Gastroesophageal sphincter (tissue), 3 donors: ENCODE data around the gene CCDC32.

Experiments used
- CTCF ChIP-seq, 4 experiments: fragments of 200-600 bp in 2 of 4; fragments of 450-650 bp in 2 of 4; sonication (generic) in 1 of 4; IDR thresholded peaks; one replicate each; pipeline ENCODE4 v1.5.1; 2017 to 2019; ENCODE audit warnings: antibody characterized with exemption in 4 of 4, mild to moderate bottlenecking in 2 of 4, moderate library complexity in 2 of 4
- EP300 ChIP-seq: sonication (generic); formaldehyde crosslinking; IDR thresholded peaks from one replicate; pipeline ENCODE4 v1.6.1; 2017; ENCODE audit warnings: antibody characterized with exemption, mild to moderate bottlenecking
- POLR2A ChIP-seq, 2 donors: fragments of 450-650 bp; IDR thresholded peaks; one replicate each; pipeline ENCODE4 v1.6.1; 2017; ENCODE audit warnings: antibody characterized with exemption in 2 of 2, mild to moderate bottlenecking in 2 of 2, moderate library complexity in 1 of 2
- POLR2AphosphoS5 ChIP-seq: sonication (generic); formaldehyde crosslinking; IDR thresholded peaks from one replicate; pipeline ENCODE4 v1.6.1; 2017; ENCODE audit warnings: antibody characterized with exemption

GRCh38 chr15:40565333-40566238 is 744 bp upstream of the CCDC32 start:
- TF ChIP-seq CTCF (IDR thresholded peaks at IDR 0.05), result no peak
- TF ChIP-seq POLR2A (IDR thresholded peaks at IDR 0.05), result no peak
- no peak for TF ChIP-seq POLR2AphosphoS5
- TF ChIP-seq EP300, result no peak
